ENCODE data around the gene CAPZA1. TPM values are rescaled to one million over a fixed set of nuclear protein-coding genes. Genes with fewer than 3 reads are reported as not detected.

CAPZA1 gene
- total and polyA plus RNA-seq, 2 of the 8 experiments (the other 6 are each of a cell fraction or from before 2014, with no cell fraction given), result 48.9 to 107 TPM

DNA sequence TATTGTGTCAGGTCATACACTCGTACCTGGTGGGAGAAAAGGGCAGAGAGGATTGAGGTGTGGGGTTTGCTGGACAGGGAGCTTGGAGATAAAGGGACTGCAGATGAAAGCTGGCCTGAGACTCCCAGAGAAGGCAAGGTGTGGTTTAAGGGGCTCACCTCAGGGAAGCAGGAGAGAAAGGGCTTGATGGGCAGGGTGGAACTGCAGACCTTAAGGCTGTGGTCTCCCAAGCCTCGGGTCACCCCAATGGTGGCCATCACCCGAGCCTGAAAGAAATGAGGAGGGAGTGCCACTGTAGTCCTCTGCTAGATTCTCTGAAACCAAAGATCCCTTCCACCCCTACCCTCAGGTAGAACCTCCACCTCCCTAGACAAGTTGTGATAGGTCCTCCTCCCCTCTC lies 91.0 kb downstream of the CAPZA1 start (continued):
- TF ChIP-seq RXRA (IDR thresholded peaks at IDR 0.05; ENCODE audit: insufficient read depth, low read depth, low read length), result no peak
- no peak for TF ChIP-seq KDM4A (IDR thresholded peaks at IDR 0.05; ENCODE audit: low read depth, low read length, severe bottlenecking)
- TF ChIP-seq POU5F1 (IDR thresholded peaks at IDR 0.05; ENCODE audit: low read depth, low read length), result no peak
- TF ChIP-seq SIRT6 (IDR thresholded peaks at IDR 0.05; ENCODE audit: low read length), result no peak
- TF ChIP-seq SIN3A (conservative IDR thresholded peaks at IDR 0.05 in 1 of 2, IDR thresholded peaks at IDR 0.05 in 1 of 2; ENCODE audit: low read depth in 1 of 2, low read length in 2 of 2), result no peak
- no peak for TF ChIP-seq MAFK (IDR thresholded peaks at IDR 0.05; ENCODE audit: low read depth, low read length)
- TF ChIP-seq GABPA (IDR thresholded peaks at IDR 0.05; ENCODE audit: borderline replicate concordance, insufficient read depth, low read length), result no peak
- no peak for TF ChIP-seq CREB1 (IDR thresholded peaks at IDR 0.05)
